Liver (tissue), 3 donors: ENCODE data around the gene PRPF6.
A peak's percentile ranks its signal among the peaks of the same experiment; 100 is the strongest.

Experiments
- FOXA1 ChIP-seq: IDR thresholded peaks from 2 replicates; pipeline ENCODE4 v1.6.1; 2016; ENCODE audit warnings: antibody characterized with exemption
- GABPA ChIP-seq, 2 donors: IDR thresholded peaks in 1 of 2; conservative IDR thresholded peaks in 1 of 2; 2 replicates each; pipeline ENCODE4 v1.6.1; 2016; ENCODE audit warnings: antibody characterized with exemption in 2 of 2, mild to moderate bottlenecking in 1 of 2, moderate library complexity in 1 of 2
- MAX ChIP-seq: IDR thresholded peaks from 2 replicates; pipeline ENCODE4 v1.6.1; 2016; ENCODE audit warnings: antibody characterized with exemption
- TF ChIP-seq, protein P1 (sequence below): fragments of 150-350 bp; IDR thresholded peaks from 2 replicates; pipeline ENCODE4 v1.5.1; 2017; ENCODE audit warnings: improper control_type of control experiment, low read depth, low read length; ENCODE audit not compliant: missing input control
- donor health status: healthy.
- donor health status: healthy.

GRCh38 chr20:63970714-63971431, 10.1 kb upstream of the PRPF6 start:
- TF ChIP-seq, protein P1, sequence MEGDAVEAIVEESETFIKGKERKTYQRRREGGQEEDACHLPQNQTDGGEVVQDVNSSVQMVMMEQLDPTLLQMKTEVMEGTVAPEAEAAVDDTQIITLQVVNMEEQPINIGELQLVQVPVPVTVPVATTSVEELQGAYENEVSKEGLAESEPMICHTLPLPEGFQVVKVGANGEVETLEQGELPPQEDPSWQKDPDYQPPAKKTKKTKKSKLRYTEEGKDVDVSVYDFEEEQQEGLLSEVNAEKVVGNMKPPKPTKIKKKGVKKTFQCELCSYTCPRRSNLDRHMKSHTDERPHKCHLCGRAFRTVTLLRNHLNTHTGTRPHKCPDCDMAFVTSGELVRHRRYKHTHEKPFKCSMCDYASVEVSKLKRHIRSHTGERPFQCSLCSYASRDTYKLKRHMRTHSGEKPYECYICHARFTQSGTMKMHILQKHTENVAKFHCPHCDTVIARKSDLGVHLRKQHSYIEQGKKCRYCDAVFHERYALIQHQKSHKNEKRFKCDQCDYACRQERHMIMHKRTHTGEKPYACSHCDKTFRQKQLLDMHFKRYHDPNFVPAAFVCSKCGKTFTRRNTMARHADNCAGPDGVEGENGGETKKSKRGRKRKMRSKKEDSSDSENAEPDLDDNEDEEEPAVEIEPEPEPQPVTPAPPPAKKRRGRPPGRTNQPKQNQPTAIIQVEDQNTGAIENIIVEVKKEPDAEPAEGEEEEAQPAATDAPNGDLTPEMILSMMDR: no peak
- TF ChIP-seq GABPA (IDR thresholded peaks at IDR 0.05 in 1 of 2, conservative IDR thresholded peaks at IDR 0.05 in 1 of 2) (no peak), FOXA1 (no peak), MAX (peak; percentile 13)
